OCI-LY7 (cell line): Measurements from ENCODE around the gene C1orf141.
A peak's percentile ranks its signal among the peaks of the same experiment; 100 is the strongest.

Source experiments
- EZH2phosphoT487 ChIP-seq: fragments of 200-600 bp; sonication (generic); IDR thresholded peaks from 2 replicates; pipeline ENCODE4 v1.6.1; 2018; ENCODE audit warnings: low read depth, borderline replicate concordance, mild to moderate bottlenecking, mixed run types, antibody characterized with exemption, low read length, moderate library complexity, mixed read lengths
- TF ChIP-seq, protein P1 (sequence below): fragments of 200-600 bp; sonication (generic); conservative IDR thresholded peaks from 2 replicates; pipeline ENCODE4 v1.5.1; 2014; ENCODE audit warnings: mild to moderate bottlenecking, antibody characterized with exemption, low read length, moderate library complexity, mixed read lengths

DNA sequence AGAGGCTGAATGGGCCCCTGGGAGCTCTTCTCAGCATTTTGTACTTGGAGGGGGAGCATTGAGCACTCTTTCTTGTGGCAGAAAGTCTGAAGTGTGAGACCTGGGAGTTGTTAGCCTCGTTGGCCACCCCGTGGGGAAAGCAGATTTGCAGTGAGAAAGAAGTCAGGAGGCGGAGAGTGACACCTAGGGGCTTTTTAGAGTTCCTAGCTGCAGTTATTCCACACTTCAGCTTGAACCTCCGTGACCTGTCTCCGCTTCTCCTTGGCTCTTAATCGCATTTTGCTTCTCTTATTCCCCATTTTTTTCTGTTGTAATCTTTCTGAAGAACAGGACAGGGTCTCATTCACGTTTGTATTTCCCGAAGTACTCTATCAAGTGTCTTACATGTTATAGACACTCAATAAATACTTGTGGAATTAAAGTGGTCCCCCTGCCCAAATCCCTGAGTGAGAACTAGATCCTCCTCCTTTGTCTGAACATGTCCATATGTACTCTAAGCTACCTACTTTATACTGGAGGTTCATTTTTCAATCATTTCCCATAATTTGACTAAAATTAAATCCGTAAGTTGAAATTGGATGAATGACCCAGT lies 14.5 kb upstream of the C1orf141 start:
- TF ChIP-seq, protein P1, sequence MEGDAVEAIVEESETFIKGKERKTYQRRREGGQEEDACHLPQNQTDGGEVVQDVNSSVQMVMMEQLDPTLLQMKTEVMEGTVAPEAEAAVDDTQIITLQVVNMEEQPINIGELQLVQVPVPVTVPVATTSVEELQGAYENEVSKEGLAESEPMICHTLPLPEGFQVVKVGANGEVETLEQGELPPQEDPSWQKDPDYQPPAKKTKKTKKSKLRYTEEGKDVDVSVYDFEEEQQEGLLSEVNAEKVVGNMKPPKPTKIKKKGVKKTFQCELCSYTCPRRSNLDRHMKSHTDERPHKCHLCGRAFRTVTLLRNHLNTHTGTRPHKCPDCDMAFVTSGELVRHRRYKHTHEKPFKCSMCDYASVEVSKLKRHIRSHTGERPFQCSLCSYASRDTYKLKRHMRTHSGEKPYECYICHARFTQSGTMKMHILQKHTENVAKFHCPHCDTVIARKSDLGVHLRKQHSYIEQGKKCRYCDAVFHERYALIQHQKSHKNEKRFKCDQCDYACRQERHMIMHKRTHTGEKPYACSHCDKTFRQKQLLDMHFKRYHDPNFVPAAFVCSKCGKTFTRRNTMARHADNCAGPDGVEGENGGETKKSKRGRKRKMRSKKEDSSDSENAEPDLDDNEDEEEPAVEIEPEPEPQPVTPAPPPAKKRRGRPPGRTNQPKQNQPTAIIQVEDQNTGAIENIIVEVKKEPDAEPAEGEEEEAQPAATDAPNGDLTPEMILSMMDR: peak; percentile 96
- TF ChIP-seq EZH2phosphoT487: no peak
